B cell (primary cell): ENCODE results near the gene FOXN3.

Experiments used
- CTCF ChIP-seq: fragments of 200-600 bp; IDR thresholded peaks from one replicate; pipeline ENCODE4 v1.8.0; 2022; ENCODE audit warnings: antibody characterized with exemption, mild to moderate bottlenecking
- EZH2 ChIP-seq: IDR thresholded peaks from 2 replicates; pipeline ENCODE4 v1.6.1; 2012; ENCODE audit warnings: borderline replicate concordance, low read depth, mild to moderate bottlenecking, moderate library complexity, low read length; ENCODE audit not compliant: insufficient read depth, poor library complexity, severe bottlenecking

DNA sequence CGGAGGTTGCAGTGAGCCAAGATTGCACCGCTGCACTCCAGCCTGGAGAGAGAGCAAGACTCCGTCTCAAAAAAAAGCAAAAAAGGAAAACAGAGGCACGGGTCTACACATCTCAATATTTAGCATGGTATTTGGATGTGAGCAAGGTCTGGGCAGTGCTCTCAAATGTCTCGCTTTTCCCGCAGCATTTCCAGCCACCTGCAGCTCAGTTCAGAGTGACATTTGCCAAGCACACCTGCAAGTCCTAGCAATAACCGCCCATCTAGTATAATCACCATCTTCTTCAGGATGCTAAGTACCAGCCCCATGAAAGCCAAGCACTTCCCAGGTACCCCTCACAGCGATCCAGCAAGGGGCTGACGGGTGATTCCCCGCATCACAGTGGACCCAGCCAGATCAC is 69.1 kb downstream of the FOXN3 start:
- TF ChIP-seq CTCF, result no peak
- no peak for TF ChIP-seq EZH2
